Right atrium auricular region (tissue), 2 donors: ENCODE results near the gene KIF19. TPM values are rescaled to one million over a fixed set of nuclear protein-coding genes. Genes with fewer than 3 reads are reported as not detected.

Experiments
- DNase-seq: peaks from one replicate; pipeline ENCODE4 v3.0.0-alpha.2; 2019; ENCODE audit warnings: low spot score
- H3K27ac ChIP-seq, 2 donors: fragments of 200-600 bp; sonication (generic); 1 replicate in 1 of 2; 2 replicates in 1 of 2; pipeline ENCODE4 v1.5.1; 2016 to 2019
- H3K27me3 ChIP-seq, 2 donors: fragments of 200-600 bp; sonication (generic); one replicate each; pipeline versions ENCODE4 v1.5.1 to v1.6.0; 2017 to 2019
- H3K36me3 ChIP-seq: fragments of 200-600 bp; sonication (generic); one replicate; pipeline ENCODE4 v1.5.1; 2016
- H3K4me1 ChIP-seq, 2 donors: fragments of 200-600 bp; sonication (generic); one replicate each; pipeline versions ENCODE4 v1.5.1 to v1.6.0; 2017 to 2019
- H3K4me3 ChIP-seq, 2 donors: fragments of 200-600 bp; sonication (generic); 1 replicate in 1 of 2; 2 replicates in 1 of 2; pipeline ENCODE4 v1.5.1; 2017 to 2019; ENCODE audit warnings: mild to moderate bottlenecking in 1 of 2, moderate library complexity in 1 of 2
- H3K9me3 ChIP-seq, 2 donors: fragments of 200-600 bp; sonication (generic); one replicate each; pipeline ENCODE4 v1.5.1; 2019
- total RNA-seq, 2 donors: library from RNA; depleted of rRNA; stranded (reverse); fragments of >200 nt; gene quantifications; one replicate each; pipeline ENCODE4 v1.1.0, GENCODE V29; 2016
- TF ChIP-seq, protein P1 (sequence below), 2 donors: fragments of 200-600 bp; sonication (generic); IDR thresholded peaks; one replicate each; pipeline ENCODE4 v1.5.1; 2019; ENCODE audit warnings: antibody characterized with exemption in 2 of 2

The KIF19 gene
- total RNA-seq, 2 donors from 2014 or later, result 0.30 TPM; not detected in 1

DNA sequence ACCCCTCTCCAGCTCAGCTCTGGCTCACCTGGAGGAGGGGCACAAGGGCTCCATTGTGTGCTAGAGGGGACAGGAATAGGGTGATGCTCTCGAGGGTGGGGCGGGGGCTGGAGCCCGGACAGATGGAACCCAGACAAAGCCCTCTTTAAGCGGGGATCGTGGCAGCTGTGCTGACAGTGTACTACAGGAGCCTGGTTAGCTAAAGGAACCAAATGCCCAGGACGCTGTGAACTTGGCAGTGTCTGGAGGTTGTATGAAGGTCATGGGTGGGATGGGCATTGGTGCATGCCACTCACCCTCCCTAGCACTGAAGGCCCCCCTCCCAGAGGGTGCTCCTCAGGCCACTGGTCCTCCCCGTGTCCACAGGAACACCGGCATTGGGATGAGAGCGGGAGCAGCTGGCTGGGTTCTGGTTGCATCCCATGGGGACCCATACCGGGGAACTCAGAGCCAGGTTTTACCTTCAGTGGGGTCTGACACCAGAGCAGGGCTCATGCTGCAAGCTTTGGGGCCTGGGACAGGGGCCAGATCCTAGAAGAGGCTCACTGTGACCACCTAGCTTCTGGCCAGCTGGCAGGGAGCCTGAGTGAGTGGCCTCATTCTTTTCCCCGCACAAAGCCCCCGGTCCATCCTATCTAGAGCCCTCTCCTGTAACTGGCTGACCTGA, 11.9 kb downstream of the KIF19 start:
- H3K4me3 ChIP-seq, result no peak overlapping the region
- H3K4me1 ChIP-seq, result no peaks in the 10 kb centered on the region
- H3K9me3 ChIP-seq, result no peaks in the 10 kb centered on the region
- no peak for DNase-seq
- H3K27me3 ChIP-seq, result no peaks in the 10 kb centered on the region
- no peaks in the 10 kb centered on the region for H3K36me3 ChIP-seq
- no peak overlapping the region for H3K27ac ChIP-seq
- TF ChIP-seq, protein P1, sequence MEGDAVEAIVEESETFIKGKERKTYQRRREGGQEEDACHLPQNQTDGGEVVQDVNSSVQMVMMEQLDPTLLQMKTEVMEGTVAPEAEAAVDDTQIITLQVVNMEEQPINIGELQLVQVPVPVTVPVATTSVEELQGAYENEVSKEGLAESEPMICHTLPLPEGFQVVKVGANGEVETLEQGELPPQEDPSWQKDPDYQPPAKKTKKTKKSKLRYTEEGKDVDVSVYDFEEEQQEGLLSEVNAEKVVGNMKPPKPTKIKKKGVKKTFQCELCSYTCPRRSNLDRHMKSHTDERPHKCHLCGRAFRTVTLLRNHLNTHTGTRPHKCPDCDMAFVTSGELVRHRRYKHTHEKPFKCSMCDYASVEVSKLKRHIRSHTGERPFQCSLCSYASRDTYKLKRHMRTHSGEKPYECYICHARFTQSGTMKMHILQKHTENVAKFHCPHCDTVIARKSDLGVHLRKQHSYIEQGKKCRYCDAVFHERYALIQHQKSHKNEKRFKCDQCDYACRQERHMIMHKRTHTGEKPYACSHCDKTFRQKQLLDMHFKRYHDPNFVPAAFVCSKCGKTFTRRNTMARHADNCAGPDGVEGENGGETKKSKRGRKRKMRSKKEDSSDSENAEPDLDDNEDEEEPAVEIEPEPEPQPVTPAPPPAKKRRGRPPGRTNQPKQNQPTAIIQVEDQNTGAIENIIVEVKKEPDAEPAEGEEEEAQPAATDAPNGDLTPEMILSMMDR (IDR thresholded peaks at IDR 0.05), result no peak

DNA sequence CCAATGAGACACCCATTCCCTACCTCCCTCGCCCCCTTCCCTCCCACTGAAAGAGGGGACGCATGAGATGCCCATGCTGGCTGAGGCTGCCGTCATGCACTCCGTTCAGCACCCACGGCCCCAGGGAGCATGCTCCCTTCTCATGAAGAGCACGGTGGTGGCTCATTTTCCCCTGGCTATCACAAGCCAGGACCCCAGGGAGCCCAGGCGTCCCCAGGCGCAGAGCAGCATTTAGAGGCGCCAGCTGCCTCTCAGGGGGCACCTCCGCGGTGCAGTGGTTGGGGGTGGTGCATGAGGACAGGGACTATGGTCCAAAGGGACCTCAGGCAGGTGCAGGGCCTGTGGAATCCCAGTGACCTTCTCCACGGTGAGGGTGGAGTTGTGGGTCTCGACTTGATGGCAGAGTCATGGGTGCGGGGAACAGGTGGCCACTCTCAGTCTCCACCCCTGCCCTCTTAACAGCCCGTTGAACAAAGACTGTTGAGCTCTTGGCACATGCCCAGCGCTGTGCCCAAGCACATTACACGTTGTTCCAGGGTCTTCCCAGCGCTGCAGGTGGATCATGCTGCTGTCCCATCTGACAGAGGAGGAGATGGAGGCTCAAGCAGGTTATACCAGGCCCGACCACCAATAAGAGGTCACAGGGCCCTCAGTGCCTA, 13.6 kb downstream of the KIF19 start:
- Histone ChIP-seq H3K27me3 (no peaks in the 10 kb centered on the region), H3K9me3 (no peaks in the 10 kb centered on the region), H3K36me3 (no peaks in the 10 kb centered on the region), H3K27ac (no peak overlapping the region), H3K4me1 (no peaks in the 10 kb centered on the region), H3K4me3 (no peak overlapping the region)
- TF ChIP-seq, protein P1 (IDR thresholded peaks at IDR 0.05), result no peak
- no peak for DNase-seq

DNA sequence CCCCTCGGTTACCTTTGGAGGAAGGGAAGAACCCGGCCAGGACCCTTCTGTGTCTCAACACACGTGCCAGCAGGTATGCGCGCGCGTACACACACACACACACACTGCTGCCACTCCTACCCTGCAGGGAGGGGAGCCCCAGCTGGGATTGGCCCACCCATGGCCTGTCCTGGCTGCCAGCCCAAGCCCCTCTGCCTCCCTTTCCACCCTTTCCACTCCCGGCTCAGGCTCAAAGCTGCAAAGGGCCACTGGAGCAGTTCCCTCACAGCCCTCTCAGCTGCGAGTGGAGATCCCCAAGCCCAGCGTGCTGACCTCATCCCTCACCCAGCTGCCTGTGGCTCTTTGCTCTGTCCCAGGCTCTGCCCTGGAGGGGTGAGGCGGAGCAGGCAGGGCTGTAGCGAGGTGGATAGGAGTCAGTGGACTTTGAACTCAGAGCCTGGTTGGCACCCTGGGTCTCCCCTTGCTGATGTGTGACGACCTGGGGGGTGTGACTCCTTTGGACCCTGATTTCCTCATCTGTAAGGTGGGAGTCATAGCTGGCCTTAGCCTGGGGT, 14.5 kb downstream of the KIF19 start:
- Histone ChIP-seq H3K4me3 (no peak overlapping the region), H3K27ac (no peak overlapping the region), H3K9me3 (no peaks in the 10 kb centered on the region), H3K4me1 (no peaks in the 10 kb centered on the region), H3K27me3 (no peaks in the 10 kb centered on the region), H3K36me3 (no peaks in the 10 kb centered on the region)
- TF ChIP-seq, protein P1 (IDR thresholded peaks at IDR 0.05), result no peak
- DNase-seq, result no peak

DNA sequence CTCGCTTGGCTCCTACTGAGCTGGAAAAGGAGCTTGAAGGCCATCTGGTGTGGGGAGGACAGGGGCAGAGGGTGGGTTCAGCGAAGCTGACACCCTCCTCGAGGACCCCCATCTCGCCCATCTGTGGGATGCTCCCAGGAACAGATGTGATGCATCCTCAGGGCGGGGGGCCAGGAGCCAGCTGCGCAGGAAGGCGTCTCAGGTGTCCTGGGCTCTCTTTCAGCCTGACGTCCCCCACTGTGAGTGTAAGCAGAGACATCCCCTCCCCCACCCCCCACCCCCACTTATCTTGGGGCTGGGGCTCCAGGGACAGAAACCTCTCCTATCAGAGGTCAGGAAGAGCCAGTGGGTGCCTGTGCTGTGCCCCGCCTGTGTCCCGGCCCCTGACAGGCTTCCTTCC, 16.2 kb downstream of the KIF19 start:
- no peak overlapping the region for H3K27ac ChIP-seq
- no peaks in the 10 kb centered on the region for H3K4me1 ChIP-seq
- no peaks in the 10 kb centered on the region for H3K27me3 ChIP-seq
- H3K36me3 ChIP-seq, result no peaks in the 10 kb centered on the region
- no peak for DNase-seq
- no peaks in the 10 kb centered on the region for H3K9me3 ChIP-seq
- TF ChIP-seq, protein P1 (IDR thresholded peaks at IDR 0.05), result no peak
- H3K4me3 ChIP-seq, result no peak overlapping the region

DNA sequence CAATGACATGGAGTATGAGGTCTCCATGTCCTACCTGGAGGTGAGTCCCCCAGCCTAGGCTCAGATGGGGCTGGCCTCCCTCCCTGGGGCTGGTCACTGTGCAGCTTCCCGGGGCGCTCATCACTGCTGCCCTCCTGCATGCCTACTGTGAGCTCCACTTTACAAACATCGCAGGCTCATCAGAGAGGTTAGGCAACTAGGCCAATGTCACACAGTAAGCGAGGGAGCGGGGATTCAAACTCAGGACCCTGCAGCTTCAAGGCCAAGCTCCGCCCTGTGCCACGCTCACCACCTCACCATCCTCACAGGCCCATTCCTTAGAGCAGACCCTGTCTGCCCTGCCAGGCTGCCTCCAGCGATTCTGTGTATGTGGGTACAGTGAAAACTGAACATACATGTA, 17.1 kb downstream of the KIF19 start:
- no peaks in the 10 kb centered on the region for H3K4me1 ChIP-seq
- H3K27me3 ChIP-seq, result no peaks in the 10 kb centered on the region
- no peaks in the 10 kb centered on the region for H3K36me3 ChIP-seq
- H3K4me3 ChIP-seq, result no peak overlapping the region
- no peak overlapping the region for H3K27ac ChIP-seq
- H3K9me3 ChIP-seq, result no peaks in the 10 kb centered on the region
- TF ChIP-seq, protein P1 (IDR thresholded peaks at IDR 0.05), result no peak
- no peak for DNase-seq
